ENCODE results near the gene ANKDD1B.
A peak's percentile ranks its signal among the peaks of the same experiment; 100 is the strongest.

ANKDD1B gene

GRCh38 chr5:75717082-75717922 lies 106.0 kb downstream of the ANKDD1B start, which contains the start of gene POC5 (continued):
- TF ChIP-seq ZNF18 (tag by site-specific recombination; IDR thresholded peaks at IDR 0.05) (no peak), ZNF768 (tag by site-specific recombination; IDR thresholded peaks at IDR 0.05) (no peak), ZNF366 (tag by site-specific recombination; conservative IDR thresholded peaks at IDR 0.05) (peak; percentile 93), ZNF133 (tag by site-specific recombination; IDR thresholded peaks at IDR 0.05) (no peak), HOXC10 (CRISPR knock-in tag; IDR thresholded peaks at IDR 0.05) (peak; percentile 56; the same call in 1 of the 2 replicates), ZNF658 (tag by site-specific recombination; IDR thresholded peaks at IDR 0.05) (no peak), ZNF501 (tag by site-specific recombination; IDR thresholded peaks at IDR 0.05) (peak; percentile 95), ZNF175 (tag by site-specific recombination; IDR thresholded peaks at IDR 0.05) (no peak), GLI2 (tag by site-specific recombination; IDR thresholded peaks at IDR 0.05; ENCODE audit: borderline replicate concordance, low read depth) (no peak), ZNF707 (tag by site-specific recombination; IDR thresholded peaks at IDR 0.05) (no peak), PRDM10 (tag by site-specific recombination; IDR thresholded peaks at IDR 0.05) (peak; percentile 38; the same call in 1 of the 2 replicates), KLF1 (tag by site-specific recombination; IDR thresholded peaks at IDR 0.05) (0 out of 2 replicates have a peak, but pooled peaks have one; percentile 29), KLF10 (tag by site-specific recombination; IDR thresholded peaks at IDR 0.05) (peak; percentile 78), KLF8 (tag by site-specific recombination; IDR thresholded peaks at IDR 0.05) (peak; percentile 61), MEIS1 (CRISPR knock-in tag; IDR thresholded peaks at IDR 0.05; ENCODE audit: borderline replicate concordance) (no peak), ZNF830 (tag by site-specific recombination; IDR thresholded peaks at IDR 0.05; ENCODE audit: low read depth) (no peak), ZNF248 (tag by site-specific recombination; IDR thresholded peaks at IDR 0.05) (no peak), KLF7 (tag by site-specific recombination; IDR thresholded peaks at IDR 0.05; ENCODE audit: borderline replicate concordance) (no peak; the same call in 1 of the 2 replicates), ZNF239 (tag by site-specific recombination; IDR thresholded peaks at IDR 0.05) (no peak), GLI4 (tag by site-specific recombination; IDR thresholded peaks at IDR 0.05) (no peak)
- TF ChIP-seq, protein P1, sequence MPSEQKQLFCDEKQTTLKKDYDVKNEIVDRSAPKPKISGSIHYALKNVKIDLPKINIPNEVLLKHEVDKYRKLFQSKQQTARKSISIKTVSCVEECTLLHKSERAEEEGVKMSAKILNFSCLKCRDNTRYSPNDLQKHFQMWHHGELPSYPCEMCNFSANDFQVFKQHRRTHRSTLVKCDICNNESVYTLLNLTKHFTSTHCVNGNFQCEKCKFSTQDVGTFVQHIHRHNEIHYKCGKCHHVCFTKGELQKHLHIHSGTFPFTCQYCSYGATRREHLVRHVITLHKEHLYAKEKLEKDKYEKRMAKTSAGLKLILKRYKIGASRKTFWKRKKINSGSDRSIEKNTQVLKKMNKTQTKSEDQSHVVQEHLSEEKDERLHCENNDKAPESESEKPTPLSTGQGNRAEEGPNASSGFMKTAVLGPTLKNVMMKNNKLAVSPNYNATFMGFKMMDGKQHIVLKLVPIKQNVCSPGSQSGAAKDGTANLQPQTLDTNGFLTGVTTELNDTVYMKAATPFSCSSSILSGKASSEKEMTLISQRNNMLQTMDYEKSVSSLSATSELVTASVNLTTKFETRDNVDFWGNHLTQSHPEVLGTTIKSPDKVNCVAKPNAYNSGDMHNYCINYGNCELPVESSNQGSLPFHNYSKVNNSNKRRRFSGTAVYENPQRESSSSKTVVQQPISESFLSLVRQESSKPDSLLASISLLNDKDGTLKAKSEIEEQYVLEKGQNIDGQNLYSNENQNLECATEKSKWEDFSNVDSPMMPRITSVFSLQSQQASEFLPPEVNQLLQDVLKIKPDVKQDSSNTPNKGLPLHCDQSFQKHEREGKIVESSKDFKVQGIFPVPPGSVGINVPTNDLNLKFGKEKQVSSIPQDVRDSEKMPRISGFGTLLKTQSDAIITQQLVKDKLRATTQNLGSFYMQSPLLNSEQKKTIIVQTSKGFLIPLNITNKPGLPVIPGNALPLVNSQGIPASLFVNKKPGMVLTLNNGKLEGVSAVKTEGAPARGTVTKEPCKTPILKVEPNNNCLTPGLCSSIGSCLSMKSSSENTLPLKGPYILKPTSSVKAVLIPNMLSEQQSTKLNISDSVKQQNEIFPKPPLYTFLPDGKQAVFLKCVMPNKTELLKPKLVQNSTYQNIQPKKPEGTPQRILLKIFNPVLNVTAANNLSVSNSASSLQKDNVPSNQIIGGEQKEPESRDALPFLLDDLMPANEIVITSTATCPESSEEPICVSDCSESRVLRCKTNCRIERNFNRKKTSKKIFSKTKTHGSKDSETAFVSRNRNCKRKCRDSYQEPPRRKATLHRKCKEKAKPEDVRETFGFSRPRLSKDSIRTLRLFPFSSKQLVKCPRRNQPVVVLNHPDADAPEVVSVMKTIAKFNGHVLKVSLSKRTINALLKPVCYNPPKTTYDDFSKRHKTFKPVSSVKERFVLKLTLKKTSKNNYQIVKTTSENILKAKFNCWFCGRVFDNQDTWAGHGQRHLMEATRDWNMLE (tag by site-specific recombination; conservative IDR thresholded peaks at IDR 0.05; ENCODE audit: low read depth): peak; percentile 71; the same call in 1 of the 2 replicates
- TF ChIP-seq, protein P2, sequence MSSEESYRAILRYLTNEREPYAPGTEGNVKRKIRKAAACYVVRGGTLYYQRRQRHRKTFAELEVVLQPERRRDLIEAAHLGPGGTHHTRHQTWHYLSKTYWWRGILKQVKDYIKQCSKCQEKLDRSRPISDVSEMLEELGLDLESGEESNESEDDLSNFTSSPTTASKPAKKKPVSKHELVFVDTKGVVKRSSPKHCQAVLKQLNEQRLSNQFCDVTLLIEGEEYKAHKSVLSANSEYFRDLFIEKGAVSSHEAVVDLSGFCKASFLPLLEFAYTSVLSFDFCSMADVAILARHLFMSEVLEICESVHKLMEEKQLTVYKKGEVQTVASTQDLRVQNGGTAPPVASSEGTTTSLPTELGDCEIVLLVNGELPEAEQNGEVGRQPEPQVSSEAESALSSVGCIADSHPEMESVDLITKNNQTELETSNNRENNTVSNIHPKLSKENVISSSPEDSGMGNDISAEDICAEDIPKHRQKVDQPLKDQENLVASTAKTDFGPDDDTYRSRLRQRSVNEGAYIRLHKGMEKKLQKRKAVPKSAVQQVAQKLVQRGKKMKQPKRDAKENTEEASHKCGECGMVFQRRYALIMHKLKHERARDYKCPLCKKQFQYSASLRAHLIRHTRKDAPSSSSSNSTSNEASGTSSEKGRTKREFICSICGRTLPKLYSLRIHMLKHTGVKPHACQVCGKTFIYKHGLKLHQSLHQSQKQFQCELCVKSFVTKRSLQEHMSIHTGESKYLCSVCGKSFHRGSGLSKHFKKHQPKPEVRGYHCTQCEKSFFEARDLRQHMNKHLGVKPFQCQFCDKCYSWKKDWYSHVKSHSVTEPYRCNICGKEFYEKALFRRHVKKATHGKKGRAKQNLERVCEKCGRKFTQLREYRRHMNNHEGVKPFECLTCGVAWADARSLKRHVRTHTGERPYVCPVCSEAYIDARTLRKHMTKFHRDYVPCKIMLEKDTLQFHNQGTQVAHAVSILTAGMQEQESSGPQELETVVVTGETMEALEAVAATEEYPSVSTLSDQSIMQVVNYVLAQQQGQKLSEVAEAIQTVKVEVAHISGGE (tag by site-specific recombination; conservative IDR thresholded peaks at IDR 0.05; ENCODE audit: low read depth): peak; percentile 96
- TF ChIP-seq, protein P3, sequence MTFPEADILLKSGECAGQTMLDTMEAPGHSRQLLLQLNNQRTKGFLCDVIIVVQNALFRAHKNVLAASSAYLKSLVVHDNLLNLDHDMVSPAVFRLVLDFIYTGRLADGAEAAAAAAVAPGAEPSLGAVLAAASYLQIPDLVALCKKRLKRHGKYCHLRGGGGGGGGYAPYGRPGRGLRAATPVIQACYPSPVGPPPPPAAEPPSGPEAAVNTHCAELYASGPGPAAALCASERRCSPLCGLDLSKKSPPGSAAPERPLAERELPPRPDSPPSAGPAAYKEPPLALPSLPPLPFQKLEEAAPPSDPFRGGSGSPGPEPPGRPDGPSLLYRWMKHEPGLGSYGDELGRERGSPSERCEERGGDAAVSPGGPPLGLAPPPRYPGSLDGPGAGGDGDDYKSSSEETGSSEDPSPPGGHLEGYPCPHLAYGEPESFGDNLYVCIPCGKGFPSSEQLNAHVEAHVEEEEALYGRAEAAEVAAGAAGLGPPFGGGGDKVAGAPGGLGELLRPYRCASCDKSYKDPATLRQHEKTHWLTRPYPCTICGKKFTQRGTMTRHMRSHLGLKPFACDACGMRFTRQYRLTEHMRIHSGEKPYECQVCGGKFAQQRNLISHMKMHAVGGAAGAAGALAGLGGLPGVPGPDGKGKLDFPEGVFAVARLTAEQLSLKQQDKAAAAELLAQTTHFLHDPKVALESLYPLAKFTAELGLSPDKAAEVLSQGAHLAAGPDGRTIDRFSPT (tag by site-specific recombination; IDR thresholded peaks at IDR 0.05): no peak

Measured in HEK293 (cell line).